Esophagus squamous epithelium (tissue), 4 donors: Measurements from ENCODE around the gene MOG.

ENCODE experiments used
- POLR2A ChIP-seq, 4 donors: fragments of 450-650 bp; IDR thresholded peaks; one replicate each; pipeline ENCODE4 v1.6.1; 2017; ENCODE audit warnings: antibody characterized with exemption in 4 of 4, mild to moderate bottlenecking in 4 of 4, moderate library complexity in 3 of 4
- TF ChIP-seq, protein P1 (sequence below), 6 experiments: fragments of 450-650 bp in 4 of 6; fragments of 200-600 bp in 2 of 6; sonication (generic) in 2 of 6; IDR thresholded peaks; one replicate each; pipeline ENCODE4 v1.5.1; 2016 to 2019; ENCODE audit warnings: antibody characterized with exemption in 6 of 6, mild to moderate bottlenecking in 4 of 6, moderate library complexity in 4 of 6

GRCh38 chr6:29709188-29709587 lies 52.3 kb downstream of the MOG start:
- no peak for TF ChIP-seq POLR2A (IDR thresholded peaks at IDR 0.05)
- TF ChIP-seq, protein P1, sequence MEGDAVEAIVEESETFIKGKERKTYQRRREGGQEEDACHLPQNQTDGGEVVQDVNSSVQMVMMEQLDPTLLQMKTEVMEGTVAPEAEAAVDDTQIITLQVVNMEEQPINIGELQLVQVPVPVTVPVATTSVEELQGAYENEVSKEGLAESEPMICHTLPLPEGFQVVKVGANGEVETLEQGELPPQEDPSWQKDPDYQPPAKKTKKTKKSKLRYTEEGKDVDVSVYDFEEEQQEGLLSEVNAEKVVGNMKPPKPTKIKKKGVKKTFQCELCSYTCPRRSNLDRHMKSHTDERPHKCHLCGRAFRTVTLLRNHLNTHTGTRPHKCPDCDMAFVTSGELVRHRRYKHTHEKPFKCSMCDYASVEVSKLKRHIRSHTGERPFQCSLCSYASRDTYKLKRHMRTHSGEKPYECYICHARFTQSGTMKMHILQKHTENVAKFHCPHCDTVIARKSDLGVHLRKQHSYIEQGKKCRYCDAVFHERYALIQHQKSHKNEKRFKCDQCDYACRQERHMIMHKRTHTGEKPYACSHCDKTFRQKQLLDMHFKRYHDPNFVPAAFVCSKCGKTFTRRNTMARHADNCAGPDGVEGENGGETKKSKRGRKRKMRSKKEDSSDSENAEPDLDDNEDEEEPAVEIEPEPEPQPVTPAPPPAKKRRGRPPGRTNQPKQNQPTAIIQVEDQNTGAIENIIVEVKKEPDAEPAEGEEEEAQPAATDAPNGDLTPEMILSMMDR (IDR thresholded peaks at IDR 0.05): no peak
